ENCODE data around the gene GAMT. TPM values are rescaled to one million over a fixed set of nuclear protein-coding genes. Genes with fewer than 3 reads are reported as not detected.

The GAMT gene
- total RNA-seq, 1 donor from 2014 or later: 33.9 TPM

GRCh38 chr19:1410136-1410786 lies 8.9 kb upstream of the GAMT start:
- intact Hi-C loops (cut with micrococcal nuclease): no loop called here
- peak overlapping the region; percentile 80 for H3K27ac Mint-ChIP-seq
- no peak for DNase-seq (ENCODE audit: low spot score)
- H3K36me3 Mint-ChIP-seq (ENCODE audit: low read depth): peaks cover 50% of the 10 kb centered on the region
- H3K4me3 Mint-ChIP-seq (ENCODE audit: low read depth): peak overlapping the region; percentile 97
- H3K9me3 Mint-ChIP-seq: no peaks in the 10 kb centered on the region
- H3K27me3 Mint-ChIP-seq (ENCODE audit: low read depth): no peaks in the 10 kb centered on the region
- H3K4me1 Mint-ChIP-seq (ENCODE audit: low read depth): peaks cover 34% of the 10 kb centered on the region

- Mint-ChIP-seq H3K4me3 (ENCODE audit: low read depth) (peak overlapping the region; percentile 97), H3K27ac (peak overlapping the region; percentile 93), H3K36me3 (ENCODE audit: low read depth) (peaks cover 44% of the 10 kb centered on the region), H3K27me3 (ENCODE audit: low read depth) (no peaks in the 10 kb centered on the region), H3K4me1 (ENCODE audit: low read depth) (peaks cover 31% of the 10 kb centered on the region), H3K9me3 (no peaks in the 10 kb centered on the region)
- intact Hi-C loops (cut with micrococcal nuclease): loop anchor here (10.0 kb wide), 2 partner anchors 135 to 165 kb away; partner anchors contain the start of genes ATP5F1D, FAM174C and MIDN
- no peak for DNase-seq (ENCODE audit: low spot score)
Observed at GRCh38 chr19:1409204-1410005, 8.1 kb upstream of the GAMT start.

- H3K9me3 Mint-ChIP-seq: no peaks in the 10 kb centered on the region
- peaks cover 31% of the 10 kb centered on the region for H3K4me1 Mint-ChIP-seq (ENCODE audit: low read depth)
- intact Hi-C loops (cut with micrococcal nuclease): loop anchor here (10.0 kb wide), 2 partner anchors 134 to 164 kb away; partner anchors contain the start of genes ATP5F1D, FAM174C and MIDN
- H3K27me3 Mint-ChIP-seq (ENCODE audit: low read depth): no peaks in the 10 kb centered on the region
- peak overlapping the region; percentile 93 for H3K27ac Mint-ChIP-seq
- H3K36me3 Mint-ChIP-seq (ENCODE audit: low read depth): peaks cover 44% of the 10 kb centered on the region
- peak; percentile 55 for DNase-seq (ENCODE audit: low spot score)
- peak overlapping the region; percentile 97 for H3K4me3 Mint-ChIP-seq (ENCODE audit: low read depth)
Observed at GRCh38 chr19:1408300-1409203, 7.2 kb upstream of the GAMT start.

- peaks cover 33% of the 10 kb centered on the region for H3K4me1 Mint-ChIP-seq (ENCODE audit: low read depth)
- H3K27me3 Mint-ChIP-seq (ENCODE audit: low read depth): peaks cover 2% of the 10 kb centered on the region
- H3K4me3 Mint-ChIP-seq (ENCODE audit: low read depth): peak within 1 kb of the TSS; percentile 97
- H3K9me3 Mint-ChIP-seq: no peaks in the 10 kb centered on the region
- peak within 1 kb of the TSS; percentile 76 for H3K27ac Mint-ChIP-seq
- intact Hi-C loops (cut with micrococcal nuclease): loop anchor here (1.0 to 10.0 kb wide), 4 partner anchors 24 to 163 kb away; partner anchors contain the start of genes ATP5F1D, FAM174C, MIDN and NDUFS7
- no peak for DNase-seq (ENCODE audit: low spot score)
- peaks cover 35% of the 10 kb centered on the region for H3K36me3 Mint-ChIP-seq (ENCODE audit: low read depth)
Observed at GRCh38 chr19:1407528-1408299, 6.4 kb upstream of the GAMT start, which contains the start of gene DAZAP1. Gene DAZAP1 (plus strand): TSS chr19:1407586. CDS start chr19:1407774, 188 bp downstream.

- peaks cover 35% of the 10 kb centered on the region for H3K4me1 Mint-ChIP-seq (ENCODE audit: low read depth)
- H3K9me3 Mint-ChIP-seq: no peaks in the 10 kb centered on the region
- H3K4me3 Mint-ChIP-seq (ENCODE audit: low read depth): peak overlapping the region; percentile 77
- peak; percentile 100 for DNase-seq (ENCODE audit: low spot score)
- H3K27ac Mint-ChIP-seq: peak overlapping the region; percentile 76
- intact Hi-C loops (cut with micrococcal nuclease): loop anchor here (1.0 to 10.0 kb wide), 4 partner anchors 24 to 162 kb away; partner anchors contain the start of genes ATP5F1D, FAM174C, MIDN and NDUFS7
- H3K36me3 Mint-ChIP-seq (ENCODE audit: low read depth): peaks cover 31% of the 10 kb centered on the region
- peaks cover 2% of the 10 kb centered on the region for H3K27me3 Mint-ChIP-seq (ENCODE audit: low read depth)
Observed at GRCh38 chr19:1406774-1407527, 5.6 kb upstream of the GAMT start.

GRCh38 chr19:1402411-1403070 lies 1.2 kb upstream of the GAMT start:
- intact Hi-C loops (cut with micrococcal nuclease): loop anchor here (10.0 kb wide), 2 partner anchors 128 to 158 kb away; partner anchors contain the start of genes ATP5F1D, FAM174C and MIDN
- Mint-ChIP-seq H3K4me1 (ENCODE audit: low read depth) (peaks cover 9% of the 10 kb centered on the region), H3K27me3 (ENCODE audit: low read depth) (peaks cover 2% of the 10 kb centered on the region), H3K27ac (no peak overlapping the region), H3K4me3 (ENCODE audit: low read depth) (peak overlapping the region; percentile 65), H3K9me3 (no peaks in the 10 kb centered on the region), H3K36me3 (ENCODE audit: low read depth) (no peaks in the 10 kb centered on the region)
- no peak for DNase-seq (ENCODE audit: low spot score)

GRCh38 chr19:1401889-1402217 lies 511 bp upstream of the GAMT start:
- DNase-seq (ENCODE audit: low spot score): no peak
- Mint-ChIP-seq H3K4me3 (ENCODE audit: low read depth) (peak overlapping the region; percentile 60), H3K27ac (no peak overlapping the region), H3K9me3 (no peaks in the 10 kb centered on the region), H3K4me1 (ENCODE audit: low read depth) (peaks cover 9% of the 10 kb centered on the region), H3K36me3 (ENCODE audit: low read depth) (no peaks in the 10 kb centered on the region), H3K27me3 (ENCODE audit: low read depth) (peaks cover 2% of the 10 kb centered on the region)
- intact Hi-C loops (cut with micrococcal nuclease): loop anchor here (10.0 kb wide), 2 partner anchors 127 to 157 kb away; partner anchors contain the start of genes ATP5F1D, FAM174C and MIDN

GRCh38 chr19:1400281-1401137 lies 833 bp downstream of the GAMT start:
- Mint-ChIP-seq H3K27ac (no peak overlapping the region), H3K27me3 (ENCODE audit: low read depth) (peaks cover 2% of the 10 kb centered on the region), H3K36me3 (ENCODE audit: low read depth) (no peaks in the 10 kb centered on the region), H3K4me3 (ENCODE audit: low read depth) (peak overlapping the region; percentile 66), H3K9me3 (no peaks in the 10 kb centered on the region), H3K4me1 (ENCODE audit: low read depth) (peaks cover 4% of the 10 kb centered on the region)
- DNase-seq (ENCODE audit: low spot score): no peak
- intact Hi-C loops (cut with micrococcal nuclease): loop anchor here (10.0 kb wide), 2 partner anchors 126 to 156 kb away; partner anchors contain the start of genes ATP5F1D, FAM174C and MIDN

- Mint-ChIP-seq H3K27me3 (ENCODE audit: low read depth) (peaks cover 2% of the 10 kb centered on the region), H3K36me3 (ENCODE audit: low read depth) (no peaks in the 10 kb centered on the region), H3K4me3 (ENCODE audit: low read depth) (no peak overlapping the region), H3K9me3 (no peaks in the 10 kb centered on the region), H3K27ac (no peak overlapping the region), H3K4me1 (ENCODE audit: low read depth) (peaks cover 4% of the 10 kb centered on the region)
- intact Hi-C loops (cut with micrococcal nuclease): loop anchor here (10.0 kb wide), 2 partner anchors 125 to 155 kb away; partner anchors contain the start of genes ATP5F1D, FAM174C and MIDN
- no peak for DNase-seq (ENCODE audit: low spot score)
Observed at GRCh38 chr19:1399745-1400144, 1.6 kb downstream of the GAMT start.

- intact Hi-C loops (cut with micrococcal nuclease): no loop called here
- no peaks in the 10 kb centered on the region for H3K36me3 Mint-ChIP-seq (ENCODE audit: low read depth)
- H3K27me3 Mint-ChIP-seq (ENCODE audit: low read depth): peaks cover 2% of the 10 kb centered on the region
- H3K9me3 Mint-ChIP-seq: no peaks in the 10 kb centered on the region
- H3K4me1 Mint-ChIP-seq (ENCODE audit: low read depth): peaks cover 4% of the 10 kb centered on the region
- DNase-seq (ENCODE audit: low spot score): no peak
- no peak overlapping the region for H3K27ac Mint-ChIP-seq
- H3K4me3 Mint-ChIP-seq (ENCODE audit: low read depth): no peak overlapping the region
Observed at GRCh38 chr19:1399079-1399478, 2.3 kb downstream of the GAMT start.

Data from activated T-helper 2 cell treated with anti-CD3 and anti-CD28 coated beads, Interferon-gamma antibody, Interleukin-2, Interleukin-4, amounts not matched to agents 10 μg/mL and 5 μg/mL and 100 μg/mL, durations not matched to agents 14 hours and 24 hours and 36 hours (primary cell).